A204.1 (cell line): ENCODE results near the gene CLCN6.

ENCODE experiments used
- FAIRE-seq: peaks from 2 replicates; lab custom pipeline; 2012; peaks lifted over from hg19 to GRCh38; lab: Jason Lieb, UNC

Gene CLCN6

GRCh38 chr1:11855430-11855829 is 49.4 kb downstream of the CLCN6 start:
- FAIRE-seq, result no peak

- FAIRE-seq, result no peak
Observed at GRCh38 chr1:11856698-11857097, 50.7 kb downstream of the CLCN6 start.

GRCh38 chr1:11857164-11857851 is 51.3 kb downstream of the CLCN6 start:
- no peak for FAIRE-seq

GRCh38 chr1:11858158-11858557 is 52.2 kb downstream of the CLCN6 start:
- FAIRE-seq, result no peak

GRCh38 chr1:11858613-11858967 is 52.6 kb downstream of the CLCN6 start, which contains the start of gene NPPB:
Gene NPPB, minus strand, starts transcription at chr1:11858945. Its CDS starts 112 bp downstream, at chr1:11858833.
- no peak for FAIRE-seq

- no peak for FAIRE-seq
Observed at GRCh38 chr1:11858968-11859871, 53.2 kb downstream of the CLCN6 start.

- FAIRE-seq, result no peak
Observed at GRCh38 chr1:11860083-11860482, 54.1 kb downstream of the CLCN6 start.

- no peak for FAIRE-seq
Observed at GRCh38 chr1:11860587-11860986, 54.6 kb downstream of the CLCN6 start.

GRCh38 chr1:11862890-11863289 is 56.9 kb downstream of the CLCN6 start:
- FAIRE-seq, result no peak

GRCh38 chr1:11868331-11868980 is 62.5 kb downstream of the CLCN6 start:
- FAIRE-seq, result no peak

- no peak for FAIRE-seq
Observed at GRCh38 chr1:11869104-11869503, 63.1 kb downstream of the CLCN6 start.

- FAIRE-seq, result no peak
Observed at GRCh38 chr1:11869650-11870207, 63.7 kb downstream of the CLCN6 start.

GRCh38 chr1:11872545-11872944 is 66.6 kb downstream of the CLCN6 start:
- no peak for FAIRE-seq

- no peak for FAIRE-seq
Observed at GRCh38 chr1:11873395-11874257, 67.6 kb downstream of the CLCN6 start.

- FAIRE-seq, result no peak
Observed at GRCh38 chr1:11874258-11874562, 68.2 kb downstream of the CLCN6 start.

- FAIRE-seq, result no peak
Observed at GRCh38 chr1:11874624-11875023, 68.6 kb downstream of the CLCN6 start.

- FAIRE-seq, result no peak
Observed at GRCh38 chr1:11875094-11875493, 69.1 kb downstream of the CLCN6 start.

GRCh38 chr1:11877074-11877473 is 71.1 kb downstream of the CLCN6 start:
- no peak for FAIRE-seq

GRCh38 chr1:11878081-11878890 is 72.3 kb downstream of the CLCN6 start:
- FAIRE-seq, result no peak

GRCh38 chr1:11878891-11879190 is 72.8 kb downstream of the CLCN6 start:
- no peak for FAIRE-seq
